GM12891 (cell line): ENCODE results near the gene LRRC8A.
A peak's percentile ranks its signal among the peaks of the same experiment; 100 is the strongest.

ENCODE experiments used
- DNase-seq: peaks from one replicate; pipeline ENCODE4 v3.0.0; 2011; ENCODE audit warnings: low spot score; ENCODE audit not compliant: insufficient read length
- FAIRE-seq: peaks from 2 replicates; lab custom pipeline; 2011; peaks lifted over from hg19 to GRCh38; lab: Jason Lieb, UNC
- PAX5 ChIP-seq: IDR thresholded peaks from 2 replicates; pipeline ENCODE4 v1.6.1; 2011; ENCODE audit warnings: low read length, moderate library complexity, mild to moderate bottlenecking; ENCODE audit not compliant: insufficient read depth, severe bottlenecking
- POLR2A ChIP-seq: IDR thresholded peaks from 2 replicates; pipeline ENCODE4 v1.6.1; 2011; ENCODE audit warnings: low read depth, low read length, control low read depth
- POLR2AphosphoS5 ChIP-seq: IDR thresholded peaks from 2 replicates; pipeline ENCODE4 v1.6.1; 2011; ENCODE audit warnings: low read depth, low read length, control low read depth
- POU2F2 ChIP-seq: IDR thresholded peaks from 2 replicates; pipeline ENCODE4 v1.6.1; 2011; ENCODE audit warnings: low read depth, mild to moderate bottlenecking, control low read depth, low read length, moderate library complexity
- SPI1 ChIP-seq: IDR thresholded peaks from 2 replicates; pipeline ENCODE4 v1.6.1; 2011; ENCODE audit warnings: low read depth, low read length, control low read depth
- TAF1 ChIP-seq: IDR thresholded peaks from 2 replicates; pipeline ENCODE4 v1.6.1; 2011; ENCODE audit warnings: low read depth, low read length, control low read depth

LRRC8A gene

DNA sequence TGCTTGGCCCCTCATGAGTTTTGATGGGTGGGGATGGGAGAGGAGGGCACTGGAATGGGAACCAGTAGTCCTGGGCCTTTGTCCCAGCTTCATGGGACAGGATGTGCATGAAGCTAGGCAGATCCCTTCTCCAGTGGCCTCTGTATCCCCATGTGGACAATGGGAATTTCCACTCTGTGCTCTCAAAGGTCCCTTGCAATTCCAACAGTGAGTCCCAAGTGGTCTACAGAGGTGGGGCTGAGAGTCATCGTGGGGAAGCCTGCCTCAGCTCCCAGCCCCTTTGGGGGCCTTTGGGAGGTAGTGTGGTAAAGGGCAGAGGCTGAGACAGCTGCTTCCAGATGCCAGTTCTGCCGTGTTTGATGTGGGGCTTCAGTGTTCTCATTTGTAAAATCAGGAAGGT is 37.0 kb downstream of the LRRC8A start:
- DNase-seq: no peak

GRCh38 chr9:128919402-128920089 is 37.6 kb downstream of the LRRC8A start:
- DNase-seq: no peak
- FAIRE-seq: no peak
- no peak for TF ChIP-seq SPI1

More for the DNA sequence above, 37.0 kb downstream of the LRRC8A start:
- FAIRE-seq: no peak
- no peak for TF ChIP-seq SPI1

DNA sequence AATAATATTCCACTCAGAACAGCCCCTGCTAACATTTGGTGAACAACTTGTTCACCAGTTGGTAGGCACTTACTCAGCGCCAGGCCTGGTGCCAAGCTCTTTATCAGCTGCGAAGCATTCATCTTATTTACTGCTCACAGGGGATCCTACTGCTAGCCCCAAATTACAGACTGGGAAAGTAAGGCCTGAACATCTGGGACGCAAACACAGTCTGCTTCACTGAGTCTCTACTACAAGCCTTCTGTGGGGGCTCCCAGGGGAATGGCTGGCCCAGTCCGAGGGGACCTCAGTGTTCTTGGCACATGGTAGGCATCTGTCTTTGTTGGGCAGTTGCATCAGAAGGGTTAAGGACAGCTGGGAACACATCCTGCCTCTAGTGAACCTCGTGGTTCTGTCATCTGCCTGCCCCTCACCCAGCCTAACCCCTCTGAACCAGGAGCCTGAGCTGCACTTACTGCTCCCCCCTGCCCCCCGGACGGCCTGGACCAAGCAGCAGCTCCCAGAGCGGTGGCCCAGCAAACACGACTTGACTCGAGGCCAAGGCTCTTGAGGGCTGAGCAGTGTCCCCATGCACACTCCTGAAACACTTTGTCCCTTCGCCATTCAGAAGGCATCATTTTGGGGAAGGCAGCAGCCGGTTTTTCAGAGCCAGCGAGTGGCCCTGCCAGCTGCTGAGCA is 38.6 kb downstream of the LRRC8A start, which contains the start of gene PHYHD1:
TSS of gene PHYHD1 (plus strand) at position 602 of the 678 bp plus-strand sequence. CDS start 1,342 bp downstream, outside the sequence.
- DNase-seq: no peak
- TF ChIP-seq POU2F2 (no peak), TAF1 (no peak), POLR2AphosphoS5 (no peak), PAX5 (no peak), POLR2A (no peak), SPI1 (no peak)
- FAIRE-seq: no peak

DNA sequence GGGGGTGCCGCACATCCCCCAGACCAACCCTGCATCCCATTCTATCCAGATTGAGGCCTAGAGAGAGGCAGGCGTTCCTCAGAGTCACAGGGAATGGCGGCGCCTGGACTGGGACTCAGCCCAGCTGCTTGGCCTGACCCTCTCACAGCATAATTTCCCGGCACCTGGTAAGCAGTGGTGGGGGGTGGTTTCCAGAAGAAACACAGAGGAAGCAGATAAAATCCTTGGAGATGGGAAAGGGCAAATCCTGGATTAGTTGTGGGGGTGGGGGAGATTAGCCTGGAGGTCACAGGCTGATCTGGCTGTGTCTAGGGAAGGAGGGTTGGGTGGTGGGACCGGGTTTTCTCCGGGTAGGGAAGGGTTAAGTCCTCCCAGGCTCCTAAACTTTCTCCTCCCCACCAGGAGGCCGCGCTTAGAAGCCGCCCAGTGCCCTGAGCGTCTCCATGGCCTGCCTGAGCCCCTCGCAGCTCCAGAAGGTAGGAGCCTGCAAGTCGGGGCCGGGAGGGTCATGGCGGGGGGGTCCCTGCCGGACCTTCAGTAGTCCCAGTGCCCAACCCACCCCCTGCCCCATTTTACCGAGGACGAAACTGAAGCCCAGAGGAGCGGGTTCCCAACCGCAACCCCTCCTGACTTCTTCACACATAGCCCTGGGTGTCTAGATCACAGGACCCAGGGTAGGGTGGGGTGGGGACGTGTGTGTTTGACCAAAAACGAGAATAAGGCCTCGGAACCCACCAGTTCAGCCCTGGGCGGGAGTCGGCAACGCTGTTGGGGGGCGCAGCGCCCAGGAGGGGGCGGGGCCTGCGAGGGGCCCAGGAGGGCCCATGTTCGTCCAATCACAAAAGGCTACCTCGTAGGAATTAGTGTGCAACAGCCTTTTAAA is 40.2 kb downstream of the LRRC8A start:
- DNase-seq (no peak), FAIRE-seq (no peak)
- TF ChIP-seq POLR2A: no peak
- TF ChIP-seq SPI1: no peak
- TF ChIP-seq TAF1: no peak
- TF ChIP-seq PAX5: no peak
- no peak for TF ChIP-seq POLR2AphosphoS5

DNA sequence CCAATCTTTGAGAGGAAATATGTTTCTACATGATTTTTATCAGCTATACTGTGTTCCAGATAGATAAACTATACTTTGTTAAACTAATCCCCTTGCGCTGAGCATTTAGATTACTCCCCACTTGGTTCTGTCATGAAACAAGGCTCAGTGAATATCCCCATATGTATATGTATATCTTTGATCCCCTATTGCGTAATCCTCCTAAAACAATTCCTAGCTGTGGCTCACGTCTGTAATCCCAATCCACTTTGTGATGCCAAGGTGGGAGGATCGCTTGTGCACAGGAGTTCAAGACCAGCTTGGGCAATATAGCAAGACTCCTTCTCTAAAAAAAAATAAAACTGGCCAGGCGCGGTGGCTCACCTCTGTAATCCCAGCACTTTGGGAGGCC is 41.6 kb downstream of the LRRC8A start:
- FAIRE-seq (no peak), DNase-seq (no peak)
- TF ChIP-seq POLR2AphosphoS5 (no peak), TAF1 (no peak), SPI1 (no peak), POLR2A (no peak), POU2F2 (no peak), PAX5 (no peak)

- TF ChIP-seq POLR2A (no peak), TAF1 (no peak), PAX5 (no peak), SPI1 (no peak), POU2F2 (no peak), POLR2AphosphoS5 (no peak)
- peak; percentile 71 for FAIRE-seq
These were observed 45.9 kb downstream of the LRRC8A start for GRCh38 chr9:128927731-128928411.

GRCh38 chr9:128928624-128929023 is 46.7 kb downstream of the LRRC8A start:
- no peak for DNase-seq
- TF ChIP-seq POLR2A (no peak), TAF1 (no peak), PAX5 (no peak), SPI1 (no peak), POLR2AphosphoS5 (no peak), POU2F2 (no peak)
- FAIRE-seq: no peak

More at GRCh38 chr9:128927731-128928411, 45.9 kb downstream of the LRRC8A start:
- no peak for DNase-seq

DNA sequence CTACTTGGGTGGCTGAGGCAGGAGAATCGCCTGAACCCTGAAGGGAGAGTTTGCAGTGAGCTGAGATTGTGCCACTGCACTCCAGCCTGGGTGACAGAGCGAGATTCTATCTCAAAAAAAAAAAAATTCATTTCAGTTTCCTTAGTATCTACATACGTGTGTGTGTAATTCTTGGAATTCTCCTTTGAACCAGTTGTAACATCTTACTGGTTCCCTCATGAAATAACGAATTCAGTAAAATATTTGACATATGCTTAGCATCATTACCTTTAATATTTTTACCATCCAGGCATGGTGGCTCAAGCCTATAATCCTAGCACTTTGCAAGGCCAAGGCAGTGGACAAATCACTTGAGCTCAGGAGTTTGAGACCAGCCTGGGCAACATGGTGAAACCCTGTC is 47.6 kb downstream of the LRRC8A start:
- FAIRE-seq (no peak), DNase-seq (no peak)
- TF ChIP-seq SPI1: no peak
- TF ChIP-seq POLR2AphosphoS5: no peak
- no peak for TF ChIP-seq PAX5
- TF ChIP-seq TAF1: no peak
- TF ChIP-seq POU2F2: no peak
- no peak for TF ChIP-seq POLR2A

DNA sequence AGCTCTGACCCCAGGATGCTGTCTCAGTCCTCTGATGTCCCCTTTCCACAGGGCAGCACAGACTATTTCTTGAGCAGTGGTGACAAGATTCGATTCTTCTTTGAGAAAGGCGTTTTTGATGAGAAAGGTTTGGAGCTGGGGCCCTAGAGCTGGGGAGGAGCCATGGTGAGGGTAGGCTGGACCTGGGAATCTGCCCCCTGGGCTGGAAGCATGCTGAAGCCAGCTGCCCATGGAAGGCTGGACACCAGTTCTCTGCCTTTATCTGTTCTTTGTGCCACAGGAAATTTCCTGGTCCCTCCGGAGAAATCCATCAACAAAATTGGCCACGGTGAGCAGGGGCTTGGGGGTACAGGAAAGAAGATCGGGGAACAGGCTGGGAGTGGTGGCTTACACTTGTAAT is 51.8 kb downstream of the LRRC8A start:
- DNase-seq (no peak), FAIRE-seq (no peak)
- TF ChIP-seq SPI1: no peak
- TF ChIP-seq TAF1: no peak
- TF ChIP-seq POLR2AphosphoS5: no peak
- TF ChIP-seq POU2F2: no peak
- TF ChIP-seq POLR2A: no peak
- TF ChIP-seq PAX5: no peak
